HG03558 (cell line): ENCODE data around the gene INAFM2.

ENCODE experiments used
- ATAC-seq: cut with Tn5 transposase; IDR thresholded peaks from one replicate; pipeline ENCODE4 v1.9.1; 2021; ENCODE audit warnings: moderate number of reproducible peaks; ENCODE audit not compliant: unreplicated experiment; ENCODE audit errors: extremely low read depth

INAFM2 gene

DNA sequence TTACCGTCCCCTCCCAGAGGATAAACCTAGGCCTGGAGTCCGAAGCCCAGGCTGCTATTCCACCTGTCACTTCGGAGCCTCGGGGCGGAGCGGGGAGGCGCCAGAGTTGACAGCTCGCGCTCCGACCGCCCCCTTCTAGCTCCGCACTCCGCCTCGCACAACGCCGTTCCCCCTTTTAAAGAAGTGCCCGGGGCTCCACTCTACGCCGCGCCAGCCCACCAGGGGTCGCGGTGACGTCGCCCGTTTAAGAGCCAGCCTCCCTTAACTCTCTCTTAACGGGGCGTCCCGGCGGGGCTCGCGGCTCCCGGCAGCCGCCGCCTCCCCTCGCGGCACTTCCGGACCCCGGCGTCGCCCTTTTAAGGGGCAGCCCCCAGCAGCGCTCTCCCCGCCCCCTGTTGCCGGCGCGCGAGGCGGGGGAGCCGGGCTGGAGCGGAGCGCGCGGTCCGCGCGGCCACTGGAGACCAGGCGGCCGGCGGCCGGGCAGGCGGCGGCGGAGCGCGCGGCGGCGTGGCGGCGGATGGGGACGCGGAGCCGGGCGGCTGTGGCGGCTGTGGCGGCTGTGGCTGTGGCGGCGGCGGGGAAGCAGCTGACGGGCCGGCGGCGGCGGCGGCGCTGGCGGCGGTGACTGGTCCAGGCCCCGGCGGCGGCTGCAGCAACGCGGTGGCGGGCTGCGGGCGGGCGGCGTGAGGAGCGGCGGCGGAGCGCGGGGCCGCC is at the start of gene INAFM2:
TSS of gene INAFM2 (plus strand) at position 454 of the 714 bp plus-strand sequence. CDS start 364 bp downstream, outside the sequence.
- peak; percentile 61 for ATAC-seq

DNA sequence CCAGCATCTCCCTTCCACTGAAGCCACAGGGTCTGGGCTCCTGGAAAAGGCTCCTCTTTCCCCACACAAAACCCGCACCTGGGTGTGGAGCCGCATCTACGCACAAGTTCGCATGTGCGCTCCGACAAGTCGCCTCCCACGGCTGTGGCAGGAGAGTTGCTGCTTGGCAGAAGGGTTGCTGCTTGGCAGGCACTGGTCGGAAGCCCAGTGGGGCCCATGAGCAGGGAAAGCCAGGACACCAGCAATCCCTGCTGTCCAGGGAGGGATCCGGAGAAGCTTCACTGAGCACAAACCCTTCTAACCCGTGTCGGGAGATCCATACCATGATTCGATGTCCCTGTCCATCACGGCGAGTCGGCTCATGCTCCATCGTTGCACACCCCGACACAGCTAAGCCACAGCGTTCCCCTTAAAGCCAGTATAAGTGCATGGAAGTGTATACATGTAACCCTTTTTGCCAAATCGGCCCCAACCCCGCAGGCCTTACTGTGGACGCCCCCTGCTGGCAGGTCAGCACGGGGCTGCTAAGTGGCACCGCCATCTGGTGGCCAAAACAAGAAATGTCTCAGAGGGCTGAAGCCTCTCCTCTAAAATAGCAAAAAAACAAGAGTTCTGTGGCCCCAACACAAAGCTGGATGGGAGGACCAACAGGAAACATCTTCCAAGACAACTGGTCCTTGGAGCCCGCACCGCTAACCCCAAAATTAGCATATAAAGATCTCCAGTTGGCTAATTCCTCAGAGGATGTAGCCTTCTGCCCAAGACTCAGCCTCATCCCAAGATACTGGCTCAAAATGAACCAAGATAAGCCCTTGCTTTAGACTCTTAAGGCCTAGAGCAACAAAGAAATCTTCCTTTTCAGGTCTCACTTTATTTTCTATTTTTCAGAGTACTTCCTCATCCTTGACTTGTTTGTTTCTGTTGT is 48.9 kb upstream of the INAFM2 start:
- ATAC-seq: no peak

DNA sequence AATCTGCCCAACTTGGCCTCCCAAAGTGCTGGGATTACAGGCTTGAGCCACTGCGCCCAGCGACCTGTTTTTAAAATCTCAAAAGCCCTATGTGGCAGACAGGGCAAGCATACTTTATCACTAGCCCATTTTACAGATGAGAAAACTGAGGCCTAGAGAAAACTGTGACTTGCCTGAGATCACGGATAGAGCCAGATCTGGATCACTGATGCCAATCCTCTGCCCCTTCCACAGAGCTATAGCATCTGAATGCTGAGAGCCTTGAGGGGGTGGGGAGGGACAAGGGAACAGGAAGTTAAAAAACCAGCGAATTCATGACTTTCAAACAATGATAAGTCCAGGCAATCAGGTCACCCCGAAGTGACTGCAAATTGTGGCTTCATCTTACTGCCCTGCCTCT is 48.0 kb upstream of the INAFM2 start:
- ATAC-seq: no peak

- no peak for ATAC-seq
Observed at GRCh38 chr15:40275954-40276353, 47.5 kb upstream of the INAFM2 start.

GRCh38 chr15:40276927-40277326 is 46.6 kb upstream of the INAFM2 start:
- no peak for ATAC-seq

GRCh38 chr15:40277471-40277870 is 46.0 kb upstream of the INAFM2 start:
- no peak for ATAC-seq

DNA sequence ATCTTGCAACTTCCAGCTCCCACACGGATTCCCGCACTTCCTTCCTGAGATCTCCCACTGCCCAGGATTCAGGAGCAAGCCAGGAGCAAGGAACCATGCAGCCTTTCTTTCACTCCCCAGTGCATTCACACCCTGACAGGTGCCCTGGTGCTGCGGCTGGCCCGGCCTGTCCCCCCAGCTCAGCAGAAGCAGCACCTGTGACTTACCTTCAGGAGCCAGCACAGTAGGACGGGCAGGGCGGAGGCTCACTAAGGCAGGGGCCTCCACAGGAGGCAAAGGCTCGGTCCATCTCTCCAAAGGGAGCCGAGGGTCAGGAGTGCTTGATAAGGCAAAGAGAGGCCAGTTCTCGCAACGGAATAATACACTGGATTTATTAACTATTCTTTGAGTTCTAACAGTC is 45.5 kb upstream of the INAFM2 start:
- no peak for ATAC-seq

- no peak for ATAC-seq
Observed at GRCh38 chr15:40279437-40280141, 43.9 kb upstream of the INAFM2 start.

GRCh38 chr15:40280260-40281056 is 43.0 kb upstream of the INAFM2 start:
- no peak for ATAC-seq

GRCh38 chr15:40281057-40281800 is 42.3 kb upstream of the INAFM2 start:
- no peak for ATAC-seq

GRCh38 chr15:40281801-40282146 is 41.7 kb upstream of the INAFM2 start:
- ATAC-seq: no peak

DNA sequence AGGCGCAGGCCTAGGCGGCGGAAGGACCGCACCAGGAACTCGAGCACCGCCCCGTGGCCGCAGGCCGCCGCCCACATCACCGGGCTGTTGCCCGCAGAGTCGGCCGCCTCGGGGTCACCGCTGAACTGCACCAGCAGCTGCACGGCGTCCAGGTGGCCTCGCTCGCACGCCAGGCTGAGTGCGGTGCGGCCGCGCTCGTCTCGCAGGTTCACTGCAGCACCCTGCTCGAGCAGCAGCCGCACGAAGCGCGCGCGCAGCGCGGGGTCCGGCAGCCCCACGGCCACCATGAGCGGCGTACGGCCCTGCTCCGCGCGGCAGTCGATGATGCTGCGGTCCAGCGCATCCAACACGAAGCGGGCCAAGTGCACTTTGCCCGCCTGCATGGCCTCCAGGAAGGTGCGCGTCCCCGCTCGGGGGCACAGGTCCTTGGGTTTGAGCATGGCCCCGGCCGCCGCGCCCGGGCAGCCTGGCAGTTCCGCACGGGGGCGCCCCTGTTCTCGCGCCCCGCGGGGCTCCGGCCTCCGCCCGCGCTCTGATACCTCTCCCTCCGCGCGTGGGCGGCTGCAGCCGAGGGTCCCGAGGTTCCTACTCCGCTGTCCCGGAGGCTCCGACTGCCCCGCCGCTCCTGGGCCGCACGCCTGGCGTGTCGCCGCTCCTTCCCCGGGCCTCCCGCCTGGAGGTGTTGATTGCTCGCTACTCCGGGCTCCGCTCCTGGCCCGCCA is 41.2 kb upstream of the INAFM2 start:
- no peak for ATAC-seq

- no peak for ATAC-seq
Observed at GRCh38 chr15:40282869-40283614, 40.5 kb upstream of the INAFM2 start, which contains the start of gene ANKRD63. ANKRD63 (minus strand) TSS chr15:40283064; CDS start chr15:40282586, 478 bp downstream.

GRCh38 chr15:40283615-40284300 is 39.7 kb upstream of the INAFM2 start:
- ATAC-seq: no peak

DNA sequence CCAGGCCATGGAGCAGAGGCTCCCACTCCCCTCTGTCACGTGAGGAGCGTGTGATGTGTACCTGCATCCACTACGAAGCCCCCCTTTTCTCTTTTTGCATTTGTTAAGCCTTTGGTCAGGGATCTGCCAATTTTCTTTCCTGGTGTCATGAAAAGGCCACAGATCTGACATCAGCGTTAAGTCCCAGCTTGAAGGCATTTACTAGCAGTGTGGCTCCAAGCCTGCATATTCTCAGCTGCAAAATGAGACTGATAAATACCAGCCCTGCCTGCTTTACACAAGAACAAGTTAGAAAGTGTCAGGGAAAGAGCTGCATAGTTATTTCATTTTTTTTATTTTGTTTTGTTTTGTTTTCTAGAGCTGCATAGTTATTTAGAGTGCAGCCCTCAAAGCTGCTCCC is 38.3 kb upstream of the INAFM2 start:
- ATAC-seq: no peak

DNA sequence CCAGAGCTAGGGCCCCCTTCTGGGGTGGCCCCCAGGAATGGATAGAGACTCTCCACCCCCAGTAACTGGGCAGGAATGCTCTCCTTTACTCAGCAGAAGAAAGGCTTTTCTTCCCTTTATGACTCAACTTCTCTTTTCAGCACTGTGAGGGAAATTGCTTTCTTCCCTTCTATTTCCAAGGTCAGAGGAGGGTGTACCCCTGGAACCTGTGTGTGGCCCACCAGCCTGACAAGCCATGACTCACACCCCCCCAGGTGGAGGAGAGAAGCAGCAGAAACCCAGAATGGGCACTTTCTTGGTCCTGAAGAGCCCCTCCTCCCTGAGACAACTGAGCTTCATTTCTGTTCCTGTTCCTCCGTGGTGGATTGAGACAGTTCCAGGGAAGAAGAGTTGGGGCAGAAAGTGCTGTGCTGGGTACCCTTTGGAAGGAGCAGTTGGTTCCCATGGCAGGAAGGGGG is 37.9 kb upstream of the INAFM2 start:
- no peak for ATAC-seq

DNA sequence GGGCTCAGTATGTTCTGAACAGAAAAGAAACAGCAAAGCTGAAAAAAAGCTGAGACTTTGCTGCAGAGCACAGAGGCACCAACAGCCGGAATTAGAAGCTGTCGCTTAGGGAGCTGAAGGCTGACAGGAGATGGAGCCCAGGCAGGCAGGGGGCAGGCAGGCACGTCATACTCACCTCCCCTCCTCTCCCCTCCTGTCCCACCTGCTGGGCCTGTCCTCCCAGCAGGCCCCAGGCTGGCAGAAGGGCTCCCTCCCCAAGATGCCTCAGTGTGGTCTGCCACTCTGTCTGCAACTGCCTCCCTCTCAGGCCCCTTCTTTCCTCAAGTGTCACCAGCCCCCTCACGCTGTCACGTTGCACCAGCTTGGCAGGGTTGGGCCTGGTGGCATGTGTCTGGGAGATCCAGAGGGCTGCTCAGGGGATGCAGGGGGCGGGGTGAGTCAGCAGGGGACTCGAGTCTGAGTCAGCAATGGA is 37.4 kb upstream of the INAFM2 start:
- no peak for ATAC-seq
